PC-3 (cell line): ENCODE measurements around the gene MYOZ2. TPM values are rescaled to one million over a fixed set of nuclear protein-coding genes. Genes with fewer than 3 reads are reported as not detected.

Experiments used
- ATAC-seq: fragments of 200-7000 bp; cut with Tn5 transposase; 2 replicates; pipeline ENCODE4 v1.9.1; 2020; ENCODE audit warnings: mild to moderate bottlenecking, moderate library complexity
- Bru-seq: library from RNA; stranded (reverse); fragments of 400-500 nt; gene quantifications from one replicate; lab custom pipeline; 2021; lab: Mats Ljungman, UMichigan
- BruChase-seq, 2 experiments: library from RNA; stranded (reverse); fragments of 400-500 nt; gene quantifications; one replicate each; lab custom pipeline; 2021; lab: Mats Ljungman, UMichigan
- BruUV-seq: library from RNA; stranded (reverse); fragments of 400-500 nt; replicated peaks from 2 replicates; lab custom pipeline; 2021; lab: Mats Ljungman, UMichigan
- CTCF ChIA-PET: fragments of 300-600 bp; sonication (Branson Sonifier 250); formaldehyde crosslinking; loops from one replicate; lab custom pipeline; 2022; ENCODE audit warnings: antibody characterized with exemption; lab: Charles Lee
- POLR2A ChIA-PET: fragments of 300-600 bp; sonication (Branson Sonifier 250); formaldehyde crosslinking; loops from one replicate; lab custom pipeline; 2022; ENCODE audit warnings: antibody characterized with exemption; ENCODE audit not compliant: unreplicated experiment; lab: Charles Lee
- DNase-seq: peaks from one replicate; pipeline ENCODE4 v3.0.0-alpha.2; 2015
- H2AFZ ChIP-seq: fragments of 300-600 bp; sonication (generic); 2 replicates; pipeline ENCODE4 v1.6.0; 2016; ENCODE audit warnings: antibody characterized with exemption, low read length
- H3F3A ChIP-seq: fragments of 300-600 bp; sonication (generic); one replicate; pipeline ENCODE4 v1.6.0; 2017; ENCODE audit warnings: antibody characterized with exemption, low read length, control low read depth, mild to moderate bottlenecking; ENCODE audit not compliant: unreplicated experiment
- H3K27ac ChIP-seq: fragments of 300-600 bp; sonication (generic); 2 replicates; pipeline ENCODE4 v1.5.1; 2016; ENCODE audit warnings: mild to moderate bottlenecking, low read length
- H3K27me3 ChIP-seq: fragments of 300-600 bp; sonication (generic); 2 replicates; pipeline ENCODE4 v1.6.1; 2016; ENCODE audit warnings: low read length, mixed read lengths
- H3K36me3 ChIP-seq: fragments of 300-600 bp; sonication (generic); 2 replicates; pipeline ENCODE4 v1.6.1; 2016; ENCODE audit warnings: low read depth, mixed run types, low read length, mixed read lengths
- H3K4me1 ChIP-seq: fragments of 300-600 bp; sonication (generic); 2 replicates; pipeline ENCODE4 v1.5.1; 2016; ENCODE audit warnings: low read length; ENCODE audit not compliant: insufficient read depth
- H3K4me2 ChIP-seq: fragments of 300-600 bp; sonication (generic); 2 replicates; pipeline ENCODE4 v1.6.0; 2016; ENCODE audit warnings: low read length
- H3K4me3 ChIP-seq: fragments of 300-600 bp; sonication (generic); 2 replicates; pipeline ENCODE4 v1.5.1; 2016; ENCODE audit warnings: mild to moderate bottlenecking, low read length, mixed read lengths
- H3K79me2 ChIP-seq: fragments of 300-600 bp; sonication (generic); 2 replicates; pipeline ENCODE4 v1.6.1; 2017; ENCODE audit warnings: low read length, mixed read lengths
- H3K9ac ChIP-seq: fragments of 300-600 bp; sonication (generic); 2 replicates; pipeline ENCODE4 v1.6.0; 2016; ENCODE audit warnings: mild to moderate bottlenecking, low read length
- H3K9me2 ChIP-seq: fragments of 300-600 bp; sonication (generic); replicated peaks from 2 replicates; pipeline ENCODE4 v1.6.1; 2016; ENCODE audit warnings: mixed run types, low read length, mixed read lengths
- H3K9me3 ChIP-seq: fragments of 300-600 bp; sonication (generic); 2 replicates; pipeline ENCODE4 v1.6.1; 2016; ENCODE audit warnings: low read length, mixed read lengths
- H4K20me1 ChIP-seq: fragments of 300-600 bp; sonication (generic); 2 replicates; pipeline ENCODE4 v1.6.1; 2016; ENCODE audit warnings: low read length, mixed read lengths
- EZH2 ChIP-seq: fragments of 300-600 bp; sonication (generic); IDR thresholded peaks from one replicate; pipeline ENCODE4 v1.6.1; 2017; ENCODE audit warnings: antibody characterized with exemption, mild to moderate bottlenecking, low read length; ENCODE audit not compliant: unreplicated experiment
- EZH2phosphoT487 ChIP-seq: fragments of 300-600 bp; sonication (generic); IDR thresholded peaks from 2 replicates; pipeline ENCODE4 v1.6.1; 2018; ENCODE audit warnings: mild to moderate bottlenecking, antibody characterized with exemption, low read length, borderline replicate concordance
- intact Hi-C: fragments of 100-400 bp; cut with micrococcal nuclease; formaldehyde crosslinking; loops from 2 replicates; pipeline ENCODE4 v1.9.0; 2023
- long read RNA-seq: library from polyadenylated mRNA; unstranded; transcript quantifications from one replicate; pipeline ENCODE4 v2.0.0, GENCODE V29; 2021; ENCODE audit not compliant: unreplicated experiment
- total RNA-seq: library from RNA; depleted of rRNA; stranded (reverse); fragments of >200 nt; gene quantifications from 2 replicates; pipeline ENCODE4 v1.2.3, GENCODE V29; 2014; rRNA removed
- TF ChIP-seq, protein P1 (sequence below): fragments of 300-600 bp; sonication (generic); conservative IDR thresholded peaks from 2 replicates; pipeline ENCODE4 v1.5.1; 2017; ENCODE audit warnings: antibody characterized with exemption, low read depth, mild to moderate bottlenecking, low read length

MYOZ2 gene
- not detected in 2 replicates for total RNA-seq
- percentile 2 among the genes with signal in this experiment for Bru-seq, nascent RNA
- BruChase-seq, experiment 1, labeled RNA remaining after a 6-hour chase = not detected
- BruChase-seq, experiment 2, labeled RNA remaining after a 2-hour chase = percentile 1 among the genes with signal in this experiment
- long read RNA-seq = 0 reads

DNA sequence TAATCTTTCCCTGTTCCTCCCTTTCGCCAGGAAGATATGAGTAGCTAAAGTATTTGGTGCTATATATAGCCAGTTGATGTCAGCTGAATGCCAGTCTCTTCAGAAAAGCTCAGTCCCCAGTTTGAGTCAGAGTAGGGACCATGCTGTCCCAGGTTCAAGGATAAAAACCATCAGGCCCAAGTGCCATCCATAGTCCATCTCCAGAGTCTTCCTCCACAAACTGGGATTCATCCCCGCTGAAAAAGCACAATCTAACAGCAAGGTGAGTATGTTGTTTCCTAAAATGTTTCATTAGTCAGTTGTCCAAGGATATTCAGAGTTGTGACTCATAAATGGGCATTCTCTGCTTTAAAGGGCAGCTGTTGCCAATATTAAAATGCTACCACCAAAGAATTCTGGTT lies at the start of gene MYOZ2:
TSS of gene MYOZ2 (plus strand) at position 112 of the 401 bp plus-strand sequence. CDS start 694 bp downstream, outside the sequence.
- Histone ChIP-seq H2AFZ (no peak within 1 kb of the TSS), H3K4me1 (peaks cover 12% of the 10 kb centered on the region), H3K79me2 (no peaks in the 10 kb centered on the region), H3K27ac (no peak within 1 kb of the TSS), H3K9me2 (no peaks in the 10 kb centered on the region), H3K36me3 (no peaks in the 10 kb centered on the region), H3K9me3 (no peaks in the 10 kb centered on the region), H3K4me3 (no peak within 1 kb of the TSS), H3F3A (no peaks in the 10 kb centered on the region), H3K9ac (no peak within 1 kb of the TSS), H4K20me1 (no peaks in the 10 kb centered on the region), H3K27me3 (no peaks in the 10 kb centered on the region), H3K4me2 (no peak within 1 kb of the TSS)
- TF ChIP-seq EZH2 = no peak
- no TSS peak for BruUV-seq
- DNase-seq (peak; percentile 32), ATAC-seq (peak; percentile 53; the same call in 1 of the 2 replicates)
- POLR2A ChIA-PET = no interaction called here
- CTCF ChIA-PET = no interaction called here
- intact Hi-C loops = no loop called here

DNA sequence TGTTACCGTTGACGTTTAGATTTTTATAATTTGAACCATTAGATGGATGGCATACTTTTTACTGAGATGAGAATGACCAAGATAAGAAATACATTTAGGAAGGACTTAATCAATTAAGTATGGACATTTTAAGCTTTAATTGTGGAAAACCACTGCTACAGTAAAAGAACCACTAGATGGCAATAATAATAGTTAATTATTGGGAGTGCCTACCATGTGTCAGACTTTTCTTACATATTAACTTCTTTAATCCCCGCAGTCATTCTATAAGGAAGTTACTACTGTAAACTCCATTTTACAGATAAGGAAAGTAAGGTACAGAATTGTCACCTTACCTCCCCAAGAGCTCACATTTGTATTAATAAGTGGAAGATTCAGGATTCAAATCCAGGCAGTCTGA lies 48.5 kb upstream of the MYOZ2 start:
- ChIA-PET CTCF (interaction anchor here (0.6 to 1.2 kb wide), 2 partner anchors 29 to 107 kb away, joined by 3 read pairs; no protein-coding TSS in a partner anchor), POLR2A (no interaction called here)
- peak; percentile 2 for DNase-seq
- intact Hi-C loops = loop anchor here (1.0 to 10.0 kb wide), 3 partner anchors 102 to 199 kb away; partner anchors contain the start of gene USP53
- no TSS peak for BruUV-seq
- Histone ChIP-seq H3K27me3 (no peaks in the 10 kb centered on the region), H3F3A (no peaks in the 10 kb centered on the region), H2AFZ (no peak overlapping the region), H3K79me2 (no peaks in the 10 kb centered on the region), H3K9me2 (no peaks in the 10 kb centered on the region), H3K4me1 (no peaks in the 10 kb centered on the region), H3K36me3 (no peaks in the 10 kb centered on the region), H3K9ac (no peak overlapping the region), H3K4me3 (no peak overlapping the region), H4K20me1 (no peaks in the 10 kb centered on the region), H3K27ac (no peak overlapping the region), H3K9me3 (no peaks in the 10 kb centered on the region), H3K4me2 (no peak overlapping the region)
- TF ChIP-seq, protein P1, sequence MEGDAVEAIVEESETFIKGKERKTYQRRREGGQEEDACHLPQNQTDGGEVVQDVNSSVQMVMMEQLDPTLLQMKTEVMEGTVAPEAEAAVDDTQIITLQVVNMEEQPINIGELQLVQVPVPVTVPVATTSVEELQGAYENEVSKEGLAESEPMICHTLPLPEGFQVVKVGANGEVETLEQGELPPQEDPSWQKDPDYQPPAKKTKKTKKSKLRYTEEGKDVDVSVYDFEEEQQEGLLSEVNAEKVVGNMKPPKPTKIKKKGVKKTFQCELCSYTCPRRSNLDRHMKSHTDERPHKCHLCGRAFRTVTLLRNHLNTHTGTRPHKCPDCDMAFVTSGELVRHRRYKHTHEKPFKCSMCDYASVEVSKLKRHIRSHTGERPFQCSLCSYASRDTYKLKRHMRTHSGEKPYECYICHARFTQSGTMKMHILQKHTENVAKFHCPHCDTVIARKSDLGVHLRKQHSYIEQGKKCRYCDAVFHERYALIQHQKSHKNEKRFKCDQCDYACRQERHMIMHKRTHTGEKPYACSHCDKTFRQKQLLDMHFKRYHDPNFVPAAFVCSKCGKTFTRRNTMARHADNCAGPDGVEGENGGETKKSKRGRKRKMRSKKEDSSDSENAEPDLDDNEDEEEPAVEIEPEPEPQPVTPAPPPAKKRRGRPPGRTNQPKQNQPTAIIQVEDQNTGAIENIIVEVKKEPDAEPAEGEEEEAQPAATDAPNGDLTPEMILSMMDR = peak; percentile 44; the same call in 1 of the 2 replicates
- TF ChIP-seq EZH2 = no peak
- ATAC-seq = 0 out of 2 replicates have a peak, but pooled peaks have one; percentile 24

DNA sequence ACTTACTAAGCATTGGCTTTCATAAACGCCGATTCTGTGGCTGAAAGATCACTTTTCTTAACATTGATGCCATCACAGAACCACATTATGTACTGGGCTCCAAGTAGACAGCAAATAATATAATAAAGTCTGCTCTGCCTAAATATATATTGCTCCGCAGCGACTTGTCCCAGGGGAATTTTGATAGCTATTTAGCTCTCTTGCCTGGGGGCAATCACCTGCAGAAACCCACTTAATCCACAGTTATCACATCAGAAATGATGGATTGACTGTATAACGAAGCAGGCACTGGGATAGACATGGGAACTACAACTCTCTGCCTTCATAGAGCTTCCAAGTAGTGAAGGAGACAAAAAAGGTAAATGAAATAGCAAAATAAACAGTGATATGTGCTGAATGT lies 48.0 kb upstream of the MYOZ2 start:
- Histone ChIP-seq H3K27me3 (no peaks in the 10 kb centered on the region), H3K9ac (no peak overlapping the region), H4K20me1 (no peaks in the 10 kb centered on the region), H3K9me2 (no peaks in the 10 kb centered on the region), H3K4me1 (no peaks in the 10 kb centered on the region; the same call in 1 of the 2 replicates), H3K4me2 (no peak overlapping the region), H3K36me3 (no peaks in the 10 kb centered on the region), H3K4me3 (no peak overlapping the region), H3K27ac (no peak overlapping the region), H3F3A (no peaks in the 10 kb centered on the region), H3K79me2 (no peaks in the 10 kb centered on the region), H3K9me3 (no peaks in the 10 kb centered on the region), H2AFZ (no peak overlapping the region)
- ChIA-PET CTCF (interaction anchor here (1.2 kb wide), 1 partner anchor 107 kb away, joined by 3 read pairs; no protein-coding TSS in a partner anchor), POLR2A (no interaction called here)
- ATAC-seq = no peak
- BruUV-seq = no TSS peak
- DNase-seq = no peak
- intact Hi-C loops = loop anchor here (1.0 to 10.0 kb wide), 3 partner anchors 103 to 199 kb away; partner anchors contain the start of gene USP53
- TF ChIP-seq EZH2phosphoT487 = no peak
- no peak for TF ChIP-seq EZH2
- TF ChIP-seq, protein P1 = no peak
